HEK293 (cell line): ENCODE data around the gene PLCD1.

Experiments
- ATF2 ChIP-seq: fragments of 450-650 bp; formaldehyde crosslinking; IDR thresholded peaks from 2 replicates; pipeline ENCODE4 v1.5.1; 2016; ENCODE audit warnings: missing biosample characterization, missing genetic modification characterization, low read depth
- MYNN ChIP-seq: fragments of 450-650 bp; formaldehyde crosslinking; IDR thresholded peaks from 2 replicates; pipeline ENCODE4 v1.5.1; 2016; ENCODE audit warnings: missing biosample characterization, missing genetic modification characterization, borderline replicate concordance
- PBX3 ChIP-seq: sonication (generic); formaldehyde crosslinking; IDR thresholded peaks from 2 replicates; pipeline ENCODE4 v1.8.1; 2022; ENCODE audit warnings: mild to moderate bottlenecking, moderate library complexity, missing genetic modification reagents
- ZNF26 ChIP-seq: fragments of 450-650 bp; formaldehyde crosslinking; IDR thresholded peaks from 2 replicates; pipeline ENCODE4 v1.5.1; 2016; ENCODE audit warnings: missing biosample characterization, missing genetic modification characterization
- ZNF423 ChIP-seq: fragments of 450-650 bp; formaldehyde crosslinking; IDR thresholded peaks from 2 replicates; pipeline ENCODE4 v1.5.1; 2016; ENCODE audit warnings: missing biosample characterization, missing genetic modification characterization
- TF ChIP-seq, protein P1 (sequence below): fragments of 450-650 bp; formaldehyde crosslinking; IDR thresholded peaks from 2 replicates; pipeline ENCODE4 v1.5.1; 2016; ENCODE audit warnings: missing biosample characterization, missing genetic modification characterization
- TF ChIP-seq, protein P2 (sequence below): fragments of 450-650 bp; formaldehyde crosslinking; IDR thresholded peaks from 2 replicates; pipeline ENCODE4 v1.5.1; 2016; ENCODE audit warnings: missing biosample characterization, missing genetic modification characterization
- TF ChIP-seq, protein P3 (sequence below): fragments of 450-650 bp; formaldehyde crosslinking; IDR thresholded peaks from 2 replicates; pipeline ENCODE4 v1.5.1; 2016; ENCODE audit warnings: missing biosample characterization, missing genetic modification characterization

DNA sequence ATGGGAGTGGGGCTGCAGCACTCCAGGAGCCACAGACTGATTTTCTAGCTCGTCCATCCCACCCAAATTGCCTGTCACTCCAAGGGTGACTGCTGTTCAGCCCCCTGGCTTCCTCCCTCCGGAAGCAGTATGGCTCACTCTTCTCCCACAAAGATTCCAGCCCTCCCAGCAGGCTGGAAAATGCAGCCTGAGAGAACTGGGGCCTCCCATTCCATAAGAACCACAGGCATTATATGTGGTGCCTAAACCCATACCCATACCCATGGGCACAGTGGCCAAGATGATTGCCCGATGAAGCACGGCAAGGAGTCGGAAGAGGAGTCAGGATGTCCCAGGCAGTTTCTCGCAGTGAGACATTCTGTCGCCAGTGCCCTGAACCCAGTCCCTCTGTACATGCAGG is 44.8 kb downstream of the PLCD1 start:
- TF ChIP-seq, protein P1, sequence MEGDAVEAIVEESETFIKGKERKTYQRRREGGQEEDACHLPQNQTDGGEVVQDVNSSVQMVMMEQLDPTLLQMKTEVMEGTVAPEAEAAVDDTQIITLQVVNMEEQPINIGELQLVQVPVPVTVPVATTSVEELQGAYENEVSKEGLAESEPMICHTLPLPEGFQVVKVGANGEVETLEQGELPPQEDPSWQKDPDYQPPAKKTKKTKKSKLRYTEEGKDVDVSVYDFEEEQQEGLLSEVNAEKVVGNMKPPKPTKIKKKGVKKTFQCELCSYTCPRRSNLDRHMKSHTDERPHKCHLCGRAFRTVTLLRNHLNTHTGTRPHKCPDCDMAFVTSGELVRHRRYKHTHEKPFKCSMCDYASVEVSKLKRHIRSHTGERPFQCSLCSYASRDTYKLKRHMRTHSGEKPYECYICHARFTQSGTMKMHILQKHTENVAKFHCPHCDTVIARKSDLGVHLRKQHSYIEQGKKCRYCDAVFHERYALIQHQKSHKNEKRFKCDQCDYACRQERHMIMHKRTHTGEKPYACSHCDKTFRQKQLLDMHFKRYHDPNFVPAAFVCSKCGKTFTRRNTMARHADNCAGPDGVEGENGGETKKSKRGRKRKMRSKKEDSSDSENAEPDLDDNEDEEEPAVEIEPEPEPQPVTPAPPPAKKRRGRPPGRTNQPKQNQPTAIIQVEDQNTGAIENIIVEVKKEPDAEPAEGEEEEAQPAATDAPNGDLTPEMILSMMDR (tag by site-specific recombination): no peak
- TF ChIP-seq PBX3 (no peak), ZNF423 (tag by site-specific recombination) (no peak), MYNN (no peak), ATF2 (tag by site-specific recombination) (no peak), ZNF26 (tag by site-specific recombination) (no peak)
- TF ChIP-seq, protein P2, sequence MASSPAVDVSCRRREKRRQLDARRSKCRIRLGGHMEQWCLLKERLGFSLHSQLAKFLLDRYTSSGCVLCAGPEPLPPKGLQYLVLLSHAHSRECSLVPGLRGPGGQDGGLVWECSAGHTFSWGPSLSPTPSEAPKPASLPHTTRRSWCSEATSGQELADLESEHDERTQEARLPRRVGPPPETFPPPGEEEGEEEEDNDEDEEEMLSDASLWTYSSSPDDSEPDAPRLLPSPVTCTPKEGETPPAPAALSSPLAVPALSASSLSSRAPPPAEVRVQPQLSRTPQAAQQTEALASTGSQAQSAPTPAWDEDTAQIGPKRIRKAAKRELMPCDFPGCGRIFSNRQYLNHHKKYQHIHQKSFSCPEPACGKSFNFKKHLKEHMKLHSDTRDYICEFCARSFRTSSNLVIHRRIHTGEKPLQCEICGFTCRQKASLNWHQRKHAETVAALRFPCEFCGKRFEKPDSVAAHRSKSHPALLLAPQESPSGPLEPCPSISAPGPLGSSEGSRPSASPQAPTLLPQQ: no peak
- TF ChIP-seq, protein P3, sequence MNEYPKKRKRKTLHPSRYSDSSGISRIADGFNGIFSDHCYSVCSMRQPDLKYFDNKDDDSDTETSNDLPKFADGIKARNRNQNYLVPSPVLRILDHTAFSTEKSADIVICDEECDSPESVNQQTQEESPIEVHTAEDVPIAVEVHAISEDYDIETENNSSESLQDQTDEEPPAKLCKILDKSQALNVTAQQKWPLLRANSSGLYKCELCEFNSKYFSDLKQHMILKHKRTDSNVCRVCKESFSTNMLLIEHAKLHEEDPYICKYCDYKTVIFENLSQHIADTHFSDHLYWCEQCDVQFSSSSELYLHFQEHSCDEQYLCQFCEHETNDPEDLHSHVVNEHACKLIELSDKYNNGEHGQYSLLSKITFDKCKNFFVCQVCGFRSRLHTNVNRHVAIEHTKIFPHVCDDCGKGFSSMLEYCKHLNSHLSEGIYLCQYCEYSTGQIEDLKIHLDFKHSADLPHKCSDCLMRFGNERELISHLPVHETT: no peak
